ENCODE measurements around the gene ABHD18. TPM values are rescaled to one million over a fixed set of nuclear protein-coding genes. Genes with fewer than 3 reads are reported as not detected.
"Not testable (repeated sequence)": the region's sequence is repeated elsewhere in the genome, so short reads cannot be mapped to it uniquely, and the experiment has no call there.

Gene ABHD18
- total RNA-seq, 1 donor from 2014 or later, result 12.4 TPM

- Mint-ChIP-seq H3K4me3 (ENCODE audit: unreplicated experiment) (peak within 1 kb of the TSS; percentile 92), H3K27ac (ENCODE audit: unreplicated experiment) (peak within 1 kb of the TSS; percentile 87), H3K27me3 (ENCODE audit: unreplicated experiment) (peaks cover 2% of the 10 kb centered on the region), H3K4me1 (ENCODE audit: unreplicated experiment) (peaks cover 4% of the 10 kb centered on the region), H3K9me3 (ENCODE audit: unreplicated experiment) (no peaks in the 10 kb centered on the region), H3K36me3 (ENCODE audit: low read depth, unreplicated experiment) (no peaks in the 10 kb centered on the region)
- DNase-seq (ENCODE audit: low spot score), result peak; percentile 94
- TF ChIP-seq CTCF (IDR thresholded peaks at IDR 0.05; ENCODE audit: unreplicated experiment), result no peak
Measured at GRCh38 chr4:128060699-128061565, 95.7 kb downstream of the ABHD18 start, which contains the start of gene LARP1B. Gene LARP1B (plus strand): TSS chr4:128061312. CDS start chr4:128074952, 13,640 bp downstream.

GRCh38 chr4:128061566-128062536 is 96.6 kb downstream of the ABHD18 start:
- no peaks in the 10 kb centered on the region for H3K9me3 Mint-ChIP-seq (ENCODE audit: unreplicated experiment)
- no peak overlapping the region for H3K27ac Mint-ChIP-seq (ENCODE audit: unreplicated experiment)
- peak; percentile 49 for DNase-seq (ENCODE audit: low spot score)
- TF ChIP-seq CTCF (IDR thresholded peaks at IDR 0.05; ENCODE audit: unreplicated experiment), result no peak
- peaks cover 1% of the 10 kb centered on the region for H3K27me3 Mint-ChIP-seq (ENCODE audit: unreplicated experiment)
- no peaks in the 10 kb centered on the region for H3K36me3 Mint-ChIP-seq (ENCODE audit: low read depth, unreplicated experiment)
- peaks cover 4% of the 10 kb centered on the region for H3K4me1 Mint-ChIP-seq (ENCODE audit: unreplicated experiment)
- peak overlapping the region; percentile 91 for H3K4me3 Mint-ChIP-seq (ENCODE audit: unreplicated experiment)

GRCh38 chr4:128066453-128066820 is 101.2 kb downstream of the ABHD18 start:
- not testable (repeated sequence) for DNase-seq (ENCODE audit: low spot score); H3K36me3 Mint-ChIP-seq (ENCODE audit: low read depth, unreplicated experiment); H3K4me3 Mint-ChIP-seq (ENCODE audit: unreplicated experiment); H3K27me3 Mint-ChIP-seq (ENCODE audit: unreplicated experiment); H3K9me3 Mint-ChIP-seq (ENCODE audit: unreplicated experiment); H3K27ac Mint-ChIP-seq (ENCODE audit: unreplicated experiment); H3K4me1 Mint-ChIP-seq (ENCODE audit: unreplicated experiment)

GRCh38 chr4:128068918-128069317 is 103.7 kb downstream of the ABHD18 start:
- H3K36me3 Mint-ChIP-seq (ENCODE audit: low read depth, unreplicated experiment), result no peaks in the 10 kb centered on the region
- no peak overlapping the region for H3K4me3 Mint-ChIP-seq (ENCODE audit: unreplicated experiment)
- H3K27me3 Mint-ChIP-seq (ENCODE audit: unreplicated experiment), result no peaks in the 10 kb centered on the region
- peak; percentile 20 for DNase-seq (ENCODE audit: low spot score)
- no peak overlapping the region for H3K27ac Mint-ChIP-seq (ENCODE audit: unreplicated experiment)
- H3K9me3 Mint-ChIP-seq (ENCODE audit: unreplicated experiment), result no peaks in the 10 kb centered on the region
- TF ChIP-seq CTCF (IDR thresholded peaks at IDR 0.05; ENCODE audit: unreplicated experiment), result peak; percentile 32
- H3K4me1 Mint-ChIP-seq (ENCODE audit: unreplicated experiment), result no peaks in the 10 kb centered on the region

GRCh38 chr4:128076464-128076863 is 111.3 kb downstream of the ABHD18 start:
- no peak for TF ChIP-seq CTCF (IDR thresholded peaks at IDR 0.05; ENCODE audit: unreplicated experiment)
- Mint-ChIP-seq H3K36me3 (ENCODE audit: low read depth, unreplicated experiment) (peaks cover 5% of the 10 kb centered on the region), H3K9me3 (ENCODE audit: unreplicated experiment) (no peaks in the 10 kb centered on the region), H3K27me3 (ENCODE audit: unreplicated experiment) (no peaks in the 10 kb centered on the region), H3K27ac (ENCODE audit: unreplicated experiment) (no peak overlapping the region), H3K4me3 (ENCODE audit: unreplicated experiment) (no peak overlapping the region), H3K4me1 (ENCODE audit: unreplicated experiment) (no peaks in the 10 kb centered on the region)
- no peak for DNase-seq (ENCODE audit: low spot score)
